GM18520 (cell line): ENCODE measurements around the gene SNAPC2.
A peak's percentile ranks its signal among the peaks of the same experiment; 100 is the strongest.

Experiments used
- ATAC-seq: cut with Tn5 transposase; IDR thresholded peaks from one replicate; pipeline ENCODE4 v1.9.1; 2021; ENCODE audit not compliant: unreplicated experiment

Gene SNAPC2, protein sequence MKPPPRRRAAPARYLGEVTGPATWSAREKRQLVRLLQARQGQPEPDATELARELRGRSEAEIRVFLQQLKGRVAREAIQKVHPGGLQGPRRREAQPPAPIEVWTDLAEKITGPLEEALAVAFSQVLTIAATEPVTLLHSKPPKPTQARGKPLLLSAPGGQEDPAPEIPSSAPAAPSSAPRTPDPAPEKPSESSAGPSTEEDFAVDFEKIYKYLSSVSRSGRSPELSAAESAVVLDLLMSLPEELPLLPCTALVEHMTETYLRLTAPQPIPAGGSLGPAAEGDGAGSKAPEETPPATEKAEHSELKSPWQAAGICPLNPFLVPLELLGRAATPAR

DNA sequence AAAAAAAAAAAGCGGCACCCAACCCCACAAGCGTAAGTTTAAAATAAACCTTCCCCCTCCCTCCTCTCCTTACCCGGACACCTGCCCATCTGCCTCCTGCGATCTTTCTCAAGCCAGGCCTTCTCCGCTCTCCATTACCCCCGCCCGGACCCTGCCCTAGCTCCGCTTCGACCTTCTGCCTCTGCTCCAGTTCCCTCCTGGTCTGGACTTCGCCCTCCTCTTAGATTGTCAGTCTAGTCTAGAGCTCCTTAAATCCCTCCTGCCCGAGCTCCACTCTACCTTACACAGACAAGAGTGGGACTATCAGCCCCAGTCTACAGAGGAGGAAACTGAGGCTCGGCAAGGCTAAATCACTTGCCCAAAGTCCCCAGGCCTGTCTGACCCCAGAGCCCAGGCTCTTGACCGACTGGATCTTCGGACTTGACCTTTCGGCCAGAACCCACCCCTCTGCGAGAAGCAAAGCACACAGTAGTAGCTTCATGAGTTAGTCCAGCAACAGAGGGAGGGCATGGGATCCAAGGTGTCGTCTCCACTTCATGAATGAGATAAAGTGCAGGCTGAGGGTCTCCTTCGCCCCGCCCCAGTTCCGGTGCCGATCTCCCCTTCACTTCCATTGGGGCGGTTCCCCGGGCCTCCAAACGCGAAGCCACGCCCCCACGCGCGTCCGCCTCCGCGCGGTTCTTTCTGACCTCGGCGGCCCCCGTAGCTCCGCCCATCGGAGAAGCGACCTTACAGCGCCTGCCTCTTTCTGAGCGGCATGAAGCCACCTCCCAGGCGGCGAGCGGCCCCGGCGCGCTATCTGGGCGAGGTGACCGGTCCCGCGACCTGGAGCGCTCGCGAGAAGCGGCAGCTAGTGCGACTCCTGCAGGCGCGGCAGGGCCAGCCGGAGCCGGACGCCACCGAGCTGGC is at the start of gene SNAPC2:
Gene SNAPC2 (plus strand): TSS at position 729 of the 909 bp plus-strand sequence. CDS start 29 bp downstream, at position 758.
- ATAC-seq: peak; percentile 65

DNA sequence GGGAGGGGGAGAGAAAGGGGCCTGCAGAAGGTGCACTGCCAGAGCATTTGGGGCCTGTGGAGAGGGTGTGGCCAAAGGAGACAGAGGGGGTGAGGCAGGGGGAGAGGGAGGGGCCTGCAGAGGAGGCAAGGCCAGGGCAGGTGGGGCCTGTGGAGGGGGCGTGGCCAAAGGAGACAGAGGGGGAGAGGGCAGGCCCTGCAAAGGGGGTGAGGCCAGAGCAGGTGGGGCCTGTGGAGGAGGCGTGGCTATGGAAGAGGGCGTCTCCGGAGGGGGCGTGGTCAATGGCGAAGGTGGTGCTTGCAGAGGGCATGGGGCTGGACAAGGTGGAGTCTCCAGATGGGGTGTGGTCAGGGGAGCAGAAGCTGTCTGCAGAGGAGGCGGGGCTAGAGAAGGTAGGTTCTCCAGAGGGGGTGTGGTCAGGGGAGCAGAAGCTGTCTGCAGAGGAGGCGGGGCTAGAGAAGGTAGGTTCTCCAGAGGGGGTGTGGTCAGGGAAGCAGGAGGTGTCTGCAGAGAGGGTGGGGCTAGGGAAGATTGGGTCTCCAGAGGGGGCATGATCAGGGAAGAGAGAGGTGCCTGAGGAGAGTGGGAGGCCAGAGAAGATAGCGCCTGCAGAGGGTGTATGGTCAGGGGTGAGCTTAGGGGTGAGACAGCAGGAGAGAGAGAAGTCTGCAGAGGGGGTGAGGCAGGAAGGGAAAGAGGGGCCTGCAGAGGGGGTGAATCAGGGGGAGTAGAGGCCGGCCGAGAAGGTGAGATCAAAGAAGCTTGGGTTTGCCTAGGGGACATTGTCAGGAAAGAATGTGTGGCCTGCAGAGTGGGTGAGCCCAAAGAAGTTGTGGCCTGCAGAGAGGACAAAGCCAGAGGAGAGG is 49.3 kb upstream of the SNAPC2 start:
- no peak for ATAC-seq

DNA sequence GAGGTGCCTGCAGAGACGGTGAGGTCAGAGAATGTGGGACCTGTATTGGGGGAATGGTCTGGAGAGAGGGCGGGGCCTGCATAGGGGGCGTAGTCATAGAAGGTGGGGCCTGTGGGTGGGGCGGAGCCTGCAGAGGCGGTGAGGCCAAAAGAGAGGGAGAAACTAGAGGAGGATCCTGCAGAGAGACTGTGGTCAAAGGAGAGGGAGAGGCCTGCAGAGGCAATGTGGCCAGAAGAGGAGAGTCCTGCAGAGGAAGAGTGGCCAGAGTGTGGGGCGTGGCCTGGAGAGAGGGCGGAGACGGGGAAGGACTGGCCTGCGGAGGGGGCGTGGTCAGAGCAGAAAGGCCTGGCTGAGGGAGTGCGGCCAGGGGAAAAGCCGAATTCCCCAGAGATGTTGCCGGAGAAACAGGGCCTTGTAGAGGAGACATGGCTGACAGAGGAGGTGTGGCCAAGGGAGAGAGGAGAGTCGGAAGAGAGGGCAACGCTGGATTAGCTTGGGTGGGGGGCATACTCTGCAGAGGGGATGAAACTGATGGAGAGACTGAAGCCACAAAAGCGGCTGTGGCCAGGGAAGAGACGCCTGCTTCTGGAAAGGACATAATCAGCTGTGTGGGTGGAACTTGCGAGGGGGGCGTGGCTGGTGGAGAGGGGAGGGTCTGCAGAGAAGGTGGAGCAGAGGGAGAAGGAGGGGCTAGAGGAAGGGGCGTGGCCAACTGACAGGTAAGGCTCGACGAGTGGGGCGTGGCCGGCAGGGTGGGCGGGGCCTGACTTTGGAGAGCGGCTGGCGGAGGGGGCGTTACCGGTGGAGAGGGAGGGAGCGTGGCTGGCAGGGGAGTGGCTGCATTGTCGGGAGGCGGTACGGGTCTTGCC is 48.5 kb upstream of the SNAPC2 start:
- no peak for ATAC-seq

DNA sequence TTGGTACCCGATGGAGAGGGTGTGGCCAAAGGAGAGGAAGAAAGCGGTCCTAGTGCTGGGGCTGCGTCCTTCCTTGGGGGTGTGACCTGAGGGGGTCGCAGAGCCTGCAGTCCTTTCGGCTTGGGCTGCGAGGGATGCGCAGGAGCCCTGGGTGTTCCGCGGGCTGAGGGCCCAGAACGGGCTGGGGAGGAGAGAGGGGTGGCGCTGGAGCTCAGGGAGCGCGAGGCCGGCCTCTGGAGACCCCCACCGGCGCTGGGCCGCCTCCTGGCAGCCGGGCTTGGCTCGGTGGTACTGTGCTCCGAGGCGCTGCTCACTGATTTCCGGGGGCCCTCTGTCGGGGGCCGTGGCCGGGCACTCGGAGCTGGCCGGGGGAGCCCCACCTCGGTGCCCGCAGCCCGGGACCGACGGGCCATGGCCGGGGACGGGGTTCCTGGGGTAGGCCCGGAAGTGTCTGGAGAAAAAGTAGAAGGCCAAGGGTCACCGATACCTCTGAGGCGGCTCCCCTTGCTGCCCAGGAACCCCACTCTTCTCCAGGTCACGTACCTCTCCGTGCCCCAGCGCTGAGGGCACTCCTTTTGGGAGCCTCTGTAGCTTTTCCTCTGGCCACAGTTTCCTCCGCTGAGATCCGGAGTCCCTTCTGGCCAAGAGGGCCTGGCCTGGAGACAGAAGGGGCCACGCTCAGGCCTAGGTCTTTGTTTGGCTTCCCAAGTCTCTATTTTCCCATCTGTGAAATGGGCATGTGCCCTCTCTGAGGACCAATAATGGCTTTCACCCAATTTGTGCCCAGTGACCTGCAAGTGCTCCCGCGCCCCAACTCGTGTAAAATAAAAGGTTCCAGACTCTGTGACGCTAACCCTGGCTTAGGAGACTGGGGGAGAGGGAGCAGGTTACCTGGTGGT is 47.6 kb upstream of the SNAPC2 start:
- ATAC-seq: no peak

DNA sequence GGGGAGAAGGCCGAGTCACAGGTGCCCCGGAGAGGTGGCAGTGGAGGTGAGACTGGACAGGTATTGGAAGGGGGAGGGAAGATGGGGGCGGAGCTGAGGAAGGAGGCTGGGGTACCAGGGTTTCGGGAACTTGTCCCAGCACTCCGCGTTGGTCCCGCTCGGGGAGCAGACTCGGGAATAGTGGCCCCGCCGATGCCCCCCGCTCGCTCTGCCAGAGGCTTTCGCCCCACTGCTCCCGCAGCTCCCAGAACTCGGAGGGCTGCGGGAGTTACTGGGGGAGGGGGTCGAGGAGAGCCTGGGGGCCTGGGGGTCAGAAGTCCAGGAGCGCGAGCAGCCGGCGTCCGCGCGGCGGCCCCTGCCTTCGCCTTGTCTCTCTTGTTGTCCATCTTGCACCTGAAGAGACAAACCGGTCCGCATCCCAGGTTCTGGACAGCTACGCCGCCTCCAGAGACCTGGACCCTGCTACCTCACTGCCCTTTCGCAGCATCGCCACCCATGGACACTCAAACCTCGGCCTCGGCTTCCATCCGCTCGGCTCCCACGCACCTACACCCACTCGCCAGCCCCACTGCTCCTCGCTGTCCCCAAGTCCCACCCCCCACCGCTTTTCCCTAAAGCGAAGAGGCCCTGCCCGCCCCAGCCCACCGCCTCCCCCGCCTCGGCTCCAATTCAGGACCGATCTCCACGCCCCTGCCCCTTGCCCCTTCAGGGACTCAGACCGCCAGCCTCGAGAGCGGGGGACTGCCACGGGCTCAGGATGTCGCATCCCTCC is 46.6 kb upstream of the SNAPC2 start:
- no peak for ATAC-seq

DNA sequence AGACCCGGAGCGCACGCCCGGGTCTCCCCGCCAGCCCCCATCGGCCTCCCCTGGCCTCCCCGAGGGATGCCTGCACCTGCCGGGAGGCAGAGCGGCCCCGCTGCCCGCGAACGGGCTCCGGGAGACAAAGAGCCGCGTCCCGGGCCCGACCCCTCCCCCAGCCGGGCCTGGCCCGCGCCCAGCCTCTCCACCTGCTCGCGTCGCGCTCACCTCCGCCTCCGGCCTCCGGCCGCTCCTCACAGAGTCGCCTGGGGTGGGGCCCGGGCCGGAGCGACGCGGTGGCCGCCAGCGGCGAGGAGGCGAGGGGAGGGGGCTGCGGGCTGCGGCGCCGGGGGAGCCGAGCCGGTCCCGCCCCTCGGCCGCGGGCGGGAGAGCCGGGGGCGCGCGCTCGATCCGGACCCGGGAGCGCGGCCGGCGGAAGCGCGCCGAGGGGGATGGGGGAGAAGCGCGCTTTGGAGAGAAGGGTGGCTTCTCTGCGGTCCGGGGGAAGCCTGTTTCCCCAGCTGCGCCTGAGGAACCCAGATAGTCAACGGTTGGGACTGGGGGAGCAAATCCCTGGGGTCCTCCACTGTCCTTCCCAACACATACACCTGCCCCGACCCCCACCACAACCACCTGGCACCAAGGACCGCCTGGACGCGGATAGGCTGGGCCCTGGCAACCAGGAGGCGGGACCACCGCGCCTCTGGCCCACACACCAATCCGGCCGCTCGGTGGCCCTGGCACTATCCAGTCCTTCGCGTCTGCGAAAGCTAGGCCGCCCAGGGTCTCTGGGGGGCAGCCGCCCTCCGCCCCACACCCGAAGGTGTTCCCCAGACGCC is 45.9 kb upstream of the SNAPC2 start, which contains the start of gene PRR36:
Gene PRR36 (minus strand): TSS at position 315 of the 821 bp plus-strand sequence. CDS start 701 bp downstream, outside the sequence.
- no peak for ATAC-seq

DNA sequence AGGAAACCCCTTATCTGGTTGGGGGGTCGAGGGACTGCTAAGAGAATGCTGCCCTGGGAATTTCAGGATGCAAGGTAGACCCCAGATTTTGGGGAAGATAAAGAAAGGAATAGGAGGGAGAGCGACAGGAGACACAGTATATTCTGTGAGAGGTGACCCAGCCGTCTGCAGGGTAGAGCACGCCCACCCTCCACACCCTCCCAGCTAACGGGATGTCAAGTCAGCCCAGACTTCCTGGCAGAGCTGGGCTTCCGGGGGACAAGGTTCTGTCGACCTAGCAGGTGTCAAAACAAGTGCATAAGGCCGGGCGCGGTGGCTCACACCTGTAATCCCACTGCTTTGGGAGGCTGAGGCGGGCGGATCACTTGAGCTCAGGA is 45.3 kb upstream of the SNAPC2 start:
- ATAC-seq: no peak

DNA sequence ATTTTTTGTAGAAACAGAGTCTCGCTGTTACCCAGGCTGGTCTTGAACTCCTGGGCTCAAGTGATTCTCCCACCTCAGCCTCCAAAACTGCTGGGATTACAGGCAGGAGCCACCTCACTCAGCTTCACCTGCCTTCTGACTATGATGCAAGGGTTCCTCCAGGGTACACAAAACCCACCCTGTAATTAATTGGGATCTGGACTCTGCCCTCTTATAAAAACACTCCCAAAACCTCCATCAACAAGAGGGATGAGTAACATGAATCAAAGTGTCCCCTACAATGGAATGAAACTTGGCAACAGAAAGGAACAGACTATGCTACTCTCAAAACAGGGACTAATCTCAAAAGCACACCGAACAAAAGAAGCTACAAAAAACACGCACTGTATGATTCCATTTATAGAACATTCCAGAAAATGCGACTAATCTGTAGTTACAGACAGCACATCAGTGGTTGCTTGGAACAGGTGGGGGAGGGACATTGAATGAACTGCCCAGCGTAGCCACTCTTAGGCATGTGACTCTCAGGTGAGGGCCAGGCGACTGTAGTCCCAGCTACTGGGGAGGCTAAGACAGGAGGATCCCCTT is 42.8 kb upstream of the SNAPC2 start:
- no peak for ATAC-seq

DNA sequence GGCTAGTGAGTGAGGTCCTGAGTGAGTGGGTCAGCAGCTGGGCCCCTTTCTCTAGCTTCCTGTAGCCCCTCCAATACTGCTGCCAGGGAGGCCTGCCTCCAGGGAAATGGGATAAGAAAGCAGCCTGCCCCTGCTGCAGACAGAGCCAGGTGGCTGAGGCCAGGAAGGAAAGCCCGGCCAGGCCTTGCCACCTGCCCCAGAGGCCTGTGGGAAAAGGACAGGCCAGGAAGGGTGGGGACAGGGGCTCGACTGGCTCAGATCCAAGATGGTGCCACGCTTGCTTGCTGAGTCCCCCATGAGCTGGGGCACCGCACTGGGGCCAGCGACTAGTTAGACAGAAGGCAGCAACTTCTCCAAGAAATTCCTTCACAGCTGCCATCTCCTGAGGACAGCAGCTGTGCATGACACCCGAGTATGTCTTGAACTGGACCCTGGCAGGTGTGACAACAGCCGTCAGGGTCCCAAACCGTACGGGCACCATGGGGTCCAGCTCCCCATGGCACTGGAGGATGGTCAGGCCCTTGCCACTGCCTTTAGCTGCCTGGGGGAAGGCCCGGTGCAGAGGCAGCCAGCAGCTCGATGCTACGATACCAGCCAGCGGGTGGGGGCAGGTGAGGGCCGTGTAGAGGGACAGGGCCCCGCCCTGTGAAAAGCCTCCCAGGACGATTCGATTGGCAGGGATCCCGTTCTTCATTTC is 40.9 kb upstream of the SNAPC2 start:
- no peak for ATAC-seq

DNA sequence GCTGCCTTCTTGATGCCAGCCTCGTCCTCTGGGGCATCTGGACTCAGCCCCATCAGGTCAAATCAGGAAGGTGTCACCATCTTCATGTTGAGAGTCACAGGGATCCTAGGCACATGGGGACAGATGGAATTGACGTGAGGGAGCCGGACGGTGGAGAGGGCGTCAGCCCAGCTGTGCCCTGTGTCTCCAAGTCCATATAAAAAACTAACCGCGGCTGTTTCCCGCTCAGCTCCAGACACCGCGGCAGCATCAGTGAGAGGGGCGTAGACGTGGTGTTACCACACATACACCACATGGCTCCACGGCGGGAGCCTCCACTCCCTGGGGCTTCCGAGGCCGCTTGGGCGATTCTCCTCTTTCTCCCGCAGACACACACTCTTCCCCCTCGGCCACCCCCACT is 40.3 kb upstream of the SNAPC2 start:
- no peak for ATAC-seq

DNA sequence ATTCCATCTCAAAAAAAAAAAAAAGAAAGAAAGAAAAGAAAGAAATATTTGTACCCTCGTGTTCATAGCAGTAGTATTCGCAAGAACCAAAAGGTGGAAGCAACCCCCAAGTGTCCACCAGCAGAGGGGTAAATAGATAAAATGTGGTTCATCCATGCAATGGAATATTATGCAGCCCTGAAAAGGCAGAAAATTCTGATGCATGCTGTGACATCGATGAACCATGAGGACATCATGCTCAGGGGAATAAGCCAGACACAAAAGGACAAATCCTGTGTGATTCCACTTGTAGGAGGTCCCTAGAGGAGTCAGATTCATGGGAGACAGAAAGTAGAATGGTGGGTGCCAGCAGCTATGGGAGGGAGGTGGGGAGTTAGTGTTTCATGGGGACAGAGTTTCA is 38.2 kb upstream of the SNAPC2 start:
- no peak for ATAC-seq

DNA sequence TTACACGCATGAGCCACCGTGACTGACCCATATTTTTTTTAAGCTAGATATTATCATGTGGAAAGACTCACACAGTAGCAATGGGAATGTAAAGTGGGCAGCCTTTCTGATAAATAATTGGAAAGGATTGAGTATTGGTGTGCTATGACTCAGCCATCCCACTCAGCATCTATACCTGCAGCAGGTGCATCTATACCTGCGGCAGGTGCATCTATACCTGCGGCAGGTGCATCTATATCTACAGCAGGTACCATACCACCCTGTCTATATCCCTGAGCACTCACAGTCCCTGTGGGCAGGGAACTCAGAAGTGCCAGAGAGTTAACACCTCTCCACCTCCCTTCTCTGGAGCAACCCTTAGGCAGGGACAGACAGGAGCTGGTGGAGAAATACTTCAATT is 37.0 kb upstream of the SNAPC2 start:
- no peak for ATAC-seq

DNA sequence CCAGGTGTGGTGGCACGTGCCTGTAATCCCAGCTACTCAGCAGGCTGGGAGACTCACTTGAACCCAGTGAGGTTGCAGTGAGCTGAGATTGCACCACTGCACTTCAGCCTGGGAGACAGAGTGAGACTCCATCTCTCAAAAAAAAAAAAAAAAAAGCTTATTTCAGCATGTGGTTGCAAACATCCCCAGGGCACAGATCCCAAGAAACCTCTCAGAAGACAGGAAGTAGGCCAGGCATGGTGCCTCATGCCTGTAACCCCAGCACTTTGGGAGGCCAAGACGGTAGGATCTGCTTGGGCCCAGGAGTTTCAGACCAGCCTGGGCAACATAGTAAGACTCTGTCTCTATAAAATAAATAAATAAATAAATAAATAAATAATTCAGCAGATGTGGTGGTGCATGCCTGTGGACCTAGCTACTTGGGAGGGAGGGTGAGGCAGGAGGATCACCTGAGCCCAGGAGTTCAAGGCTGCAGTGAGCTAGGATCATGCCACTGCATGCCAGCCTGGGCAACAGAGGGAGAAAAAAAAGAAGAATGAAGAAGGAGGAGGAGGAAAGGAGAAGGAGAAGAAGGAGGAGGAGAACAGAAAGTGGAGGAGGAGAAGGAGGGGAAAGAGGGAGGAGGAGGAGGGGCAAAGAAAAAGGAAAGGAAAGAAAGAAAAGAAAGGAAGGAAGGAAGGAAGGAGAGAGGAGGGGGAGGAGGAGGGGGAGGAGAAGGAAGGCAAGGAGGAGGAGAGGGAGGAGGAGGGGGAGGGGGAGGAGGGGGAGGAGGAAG is 36.2 kb upstream of the SNAPC2 start:
- no peak for ATAC-seq

DNA sequence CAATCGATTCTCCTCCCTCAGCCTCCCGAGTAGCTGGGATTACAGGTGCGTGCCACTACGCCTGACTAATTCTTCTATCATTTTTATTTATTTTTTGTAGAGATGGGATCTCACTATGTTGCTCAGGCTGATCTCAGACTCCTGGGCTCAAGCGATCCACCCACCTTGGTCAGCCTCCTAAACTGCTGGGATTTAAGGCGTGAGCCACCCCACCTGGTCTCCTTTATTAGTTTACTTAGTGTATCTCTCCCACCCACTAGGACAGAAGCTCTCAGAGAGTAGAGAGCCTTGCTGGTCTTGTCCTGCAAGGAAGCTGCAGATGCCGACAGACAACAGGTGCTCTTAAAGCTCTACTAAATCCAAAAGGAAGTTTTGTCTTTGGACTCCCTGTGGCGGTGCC is 34.3 kb upstream of the SNAPC2 start:
- ATAC-seq: no peak

DNA sequence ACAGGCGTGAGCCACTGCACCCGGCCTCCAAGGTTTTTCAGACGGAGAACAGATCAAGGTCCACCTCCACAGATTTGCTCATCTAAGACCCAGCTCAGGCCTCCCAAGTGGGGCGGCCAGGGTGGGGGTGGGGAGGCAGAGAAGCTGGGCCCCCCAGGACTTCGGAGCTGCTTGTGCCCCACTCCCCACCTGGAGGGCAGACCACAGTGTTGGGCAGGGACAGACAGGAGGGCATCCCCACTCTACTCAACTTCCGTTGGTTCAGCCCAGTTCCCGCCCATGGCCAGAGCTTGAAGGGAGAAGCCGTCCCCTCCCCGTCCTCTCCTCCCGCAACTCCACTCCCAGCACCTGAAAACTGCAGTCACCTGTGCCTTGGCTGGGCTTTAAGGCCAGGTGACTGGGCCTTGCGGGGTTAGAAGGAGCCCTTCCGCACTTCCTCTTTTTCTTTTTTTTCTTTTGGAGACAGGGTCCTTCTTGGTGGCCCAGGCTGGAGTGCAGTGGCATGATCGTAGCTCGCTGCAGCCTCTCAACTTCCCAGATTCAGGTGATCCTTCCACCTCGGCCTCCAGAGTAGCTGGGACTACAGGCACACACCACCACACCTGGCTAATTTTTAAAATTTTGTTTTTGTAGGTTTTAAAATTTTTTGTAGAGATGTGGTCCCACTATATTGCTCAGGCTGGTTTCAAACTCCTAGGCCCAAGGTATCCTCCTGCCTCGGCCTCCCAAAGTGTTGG is 32.6 kb upstream of the SNAPC2 start:
- no peak for ATAC-seq
